Activated B cell treated with CpG ODN at 0.5 μM for 24 hours (primary cell): ENCODE results near the gene RBM14. TPM values are rescaled to one million over a fixed set of nuclear protein-coding genes. Genes with fewer than 3 reads are reported as not detected.

ENCODE experiments used
- ATAC-seq: fragments of 200-7000 bp; cut with Tn5 transposase; one replicate; pipeline ENCODE4 v1.10.0; 2021; ENCODE audit warnings: low read depth, mild to moderate bottlenecking, moderate library complexity
- CTCF ChIA-PET: fragments of 350-600 bp; sonication (Branson Sonifier 250); formaldehyde crosslinking; loops from one replicate; lab custom pipeline; 2021; ENCODE audit warnings: antibody characterized with exemption; lab: Charles Lee
- POLR2A ChIA-PET: fragments of 350-600 bp; sonication (Branson Sonifier 250); formaldehyde crosslinking; loops from one replicate; lab custom pipeline; 2021; ENCODE audit warnings: antibody characterized with exemption; lab: Charles Lee
- DNase-seq: peaks from one replicate; pipeline ENCODE4 v3.0.0; 2022
- H3K27ac Mint-ChIP-seq: one replicate; pipeline ENCODE4 v1.8.0; 2020; ENCODE audit warnings: mixed read lengths
- H3K27me3 Mint-ChIP-seq: one replicate; pipeline ENCODE4 v1.8.0; 2021; ENCODE audit warnings: mixed read lengths
- H3K36me3 Mint-ChIP-seq: one replicate; pipeline ENCODE4 v1.8.0; 2021; ENCODE audit warnings: low read depth, mixed read lengths
- H3K4me1 Mint-ChIP-seq: one replicate; pipeline ENCODE4 v1.8.0; 2021; ENCODE audit warnings: mixed read lengths
- H3K4me3 Mint-ChIP-seq: one replicate; pipeline ENCODE4 v1.8.0; 2020; ENCODE audit warnings: mild to moderate bottlenecking, mixed read lengths
- H3K9me3 Mint-ChIP-seq: one replicate; pipeline ENCODE4 v1.8.0; 2020; ENCODE audit warnings: mixed read lengths
- CTCF ChIP-seq: fragments of 200-600 bp; IDR thresholded peaks from one replicate; pipeline ENCODE4 v1.8.0; 2022; ENCODE audit warnings: antibody characterized with exemption, mild to moderate bottlenecking
- intact Hi-C: fragments of 100-400 bp; cut with micrococcal nuclease; formaldehyde crosslinking; loops from one replicate; pipeline ENCODE4 v1.15.1; 2024
- total RNA-seq: library from RNA; stranded (reverse); gene quantifications from 2 replicates; pipeline ENCODE4 v1.2.3, GENCODE V29; 2022

The RBM14 gene
- total RNA-seq, 1 donor from 2014 or later = 160 TPM

DNA sequence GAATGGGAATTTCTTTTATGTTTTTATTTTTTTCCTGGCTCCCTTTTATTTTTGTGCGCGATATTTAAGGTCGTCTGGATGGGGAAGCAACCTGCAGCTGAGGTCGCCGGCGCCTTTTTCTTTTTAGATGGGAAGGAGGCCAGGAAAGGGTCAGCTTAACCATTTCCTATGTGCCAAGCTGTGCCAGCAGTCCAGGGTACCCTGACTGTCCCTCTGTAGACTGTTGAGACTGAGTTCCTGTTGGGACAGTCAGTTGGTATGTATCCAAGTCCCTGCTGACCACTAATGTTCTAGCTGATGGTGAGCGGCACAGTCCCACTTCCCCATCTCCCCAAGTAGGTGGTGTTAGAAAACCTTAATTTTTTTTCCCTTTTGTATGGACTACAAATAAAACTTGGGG is 10.5 kb downstream of the RBM14 start:
- no peak overlapping the region for H3K27ac Mint-ChIP-seq
- H3K9me3 Mint-ChIP-seq = no peaks in the 10 kb centered on the region
- peaks cover 43% of the 10 kb centered on the region for H3K4me1 Mint-ChIP-seq
- H3K36me3 Mint-ChIP-seq = peaks cover 79% of the 10 kb centered on the region
- ChIA-PET CTCF (no interaction called here), POLR2A (interaction anchor here (4.8 to 14.8 kb wide), 2 partner anchors 9 to 14 kb away, joined by 26 to 272 read pairs; partner anchors contain the start of genes RBM14 and RBM4)
- DNase-seq (no peak), ATAC-seq (no peak)
- no peaks in the 10 kb centered on the region for H3K27me3 Mint-ChIP-seq
- no peak for TF ChIP-seq CTCF
- H3K4me3 Mint-ChIP-seq = no peak overlapping the region
- intact Hi-C loops = no loop called here

DNA sequence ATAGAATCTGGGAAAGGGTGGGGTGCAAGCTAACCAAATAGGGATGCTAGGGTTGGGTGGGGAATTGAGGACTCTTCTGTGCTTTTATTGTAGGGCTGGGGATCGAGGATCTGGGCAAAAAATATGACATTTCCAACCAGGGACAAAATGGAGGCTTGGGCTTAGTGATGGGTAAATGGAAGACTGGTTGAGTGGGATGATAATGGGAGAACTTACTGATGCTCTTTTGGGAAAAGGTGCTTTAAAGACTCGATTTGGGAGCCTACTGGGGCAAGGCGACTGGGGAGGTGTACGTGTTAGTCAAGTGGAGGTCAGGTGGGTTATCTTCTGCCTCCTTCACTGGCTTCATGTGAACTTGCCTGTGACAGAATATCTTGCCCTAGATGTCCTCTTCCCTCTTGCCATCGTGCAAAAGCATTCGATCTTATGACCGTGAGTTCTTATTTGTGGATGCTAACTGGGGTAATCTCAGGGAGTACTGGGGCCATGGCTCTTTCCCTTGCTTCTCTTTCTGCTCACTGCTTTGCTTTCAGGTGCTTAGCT is 11.7 kb downstream of the RBM14 start:
- no peak for ATAC-seq

DNA sequence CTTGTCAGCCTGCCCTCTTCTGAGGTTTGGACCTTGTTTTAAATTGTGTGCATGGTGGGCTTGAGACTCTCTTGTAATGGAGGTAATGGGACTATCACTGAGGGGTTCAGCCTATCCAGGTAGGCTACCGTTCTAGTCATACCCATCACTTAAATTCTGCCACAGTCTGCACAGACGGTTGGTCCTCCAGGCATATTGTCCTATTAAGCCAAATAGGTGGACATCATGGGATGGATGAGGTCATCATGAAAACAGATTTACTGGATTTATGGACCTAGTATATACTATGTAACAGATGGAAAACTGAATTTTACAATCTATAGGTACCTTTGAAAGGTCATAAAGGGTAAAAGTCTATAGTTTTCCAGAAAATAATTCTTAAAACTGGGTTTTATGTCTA is 12.9 kb downstream of the RBM14 start:
- CTCF ChIA-PET = no interaction called here
- H3K27ac Mint-ChIP-seq = no peak overlapping the region

More for the DNA sequence above, 11.7 kb downstream of the RBM14 start:
- Mint-ChIP-seq H3K9me3 (no peaks in the 10 kb centered on the region), H3K4me3 (no peak overlapping the region), H3K36me3 (peaks cover 78% of the 10 kb centered on the region), H3K27me3 (no peaks in the 10 kb centered on the region), H3K4me1 (peaks cover 42% of the 10 kb centered on the region), H3K27ac (peak overlapping the region; percentile 32)
- CTCF ChIA-PET = no interaction called here
- POLR2A ChIA-PET = interaction anchor here (0.6 to 14.8 kb wide), 3 partner anchors 10 to 17 kb away, joined by 4 to 272 read pairs (median 26); partner anchors contain the start of genes RBM14 and RBM4
- no peak for DNase-seq
- TF ChIP-seq CTCF = no peak
- intact Hi-C loops = loop anchor here (1.0 kb wide), 1 partner anchor 11 kb away; no protein-coding TSS in a partner anchor

GRCh38 chr11:66631883-66632282 is 15.5 kb downstream of the RBM14 start:
- H3K36me3 Mint-ChIP-seq = peaks cover 55% of the 10 kb centered on the region
- DNase-seq = no peak
- no peak overlapping the region for H3K4me3 Mint-ChIP-seq
- H3K9me3 Mint-ChIP-seq = no peaks in the 10 kb centered on the region
- H3K4me1 Mint-ChIP-seq = peaks cover 43% of the 10 kb centered on the region
- intact Hi-C loops = no loop called here
- no peak for ATAC-seq
- ChIA-PET CTCF (no interaction called here), POLR2A (interaction anchor here (0.6 kb wide), 1 partner anchor 41 kb away, joined by 6 read pairs; no protein-coding TSS in a partner anchor)
- no peak for TF ChIP-seq CTCF
- no peaks in the 10 kb centered on the region for H3K27me3 Mint-ChIP-seq
- H3K27ac Mint-ChIP-seq = no peak overlapping the region

More for the DNA sequence above, 12.9 kb downstream of the RBM14 start:
- intact Hi-C loops = no loop called here
- ATAC-seq = no peak
- no peaks in the 10 kb centered on the region for H3K27me3 Mint-ChIP-seq
- H3K36me3 Mint-ChIP-seq = peaks cover 72% of the 10 kb centered on the region
- H3K9me3 Mint-ChIP-seq = no peaks in the 10 kb centered on the region
- POLR2A ChIA-PET = interaction anchor here (4.8 to 14.8 kb wide), 2 partner anchors 11 to 12 kb away, joined by 26 to 272 read pairs; partner anchors contain the start of genes RBM14 and RBM4
- no peak for TF ChIP-seq CTCF
- DNase-seq = no peak
- no peak overlapping the region for H3K4me3 Mint-ChIP-seq
- H3K4me1 Mint-ChIP-seq = peaks cover 35% of the 10 kb centered on the region

GRCh38 chr11:66632952-66633351 is 16.5 kb downstream of the RBM14 start:
- CTCF ChIA-PET = no interaction called here
- H3K36me3 Mint-ChIP-seq = peaks cover 44% of the 10 kb centered on the region

More at GRCh38 chr11:66632952-66633351, 16.5 kb downstream of the RBM14 start:
- Mint-ChIP-seq H3K27me3 (no peaks in the 10 kb centered on the region), H3K27ac (no peak overlapping the region), H3K4me1 (peaks cover 45% of the 10 kb centered on the region), H3K4me3 (no peak overlapping the region), H3K9me3 (no peaks in the 10 kb centered on the region)
- POLR2A ChIA-PET = interaction anchor here (0.9 kb wide), 1 partner anchor 22 kb away, joined by 5 read pairs; no protein-coding TSS in a partner anchor
- intact Hi-C loops = no loop called here
- TF ChIP-seq CTCF = no peak
- ATAC-seq (no peak), DNase-seq (no peak)
